GM18520 (cell line): ENCODE results near the gene STRADA.
"Not testable (repeated sequence)": the region's sequence is repeated elsewhere in the genome, so short reads cannot be mapped to it uniquely, and the experiment has no call there.

Experiments
- ATAC-seq: cut with Tn5 transposase; IDR thresholded peaks from one replicate; pipeline ENCODE4 v1.9.1; 2021; ENCODE audit not compliant: unreplicated experiment

The STRADA gene

DNA sequence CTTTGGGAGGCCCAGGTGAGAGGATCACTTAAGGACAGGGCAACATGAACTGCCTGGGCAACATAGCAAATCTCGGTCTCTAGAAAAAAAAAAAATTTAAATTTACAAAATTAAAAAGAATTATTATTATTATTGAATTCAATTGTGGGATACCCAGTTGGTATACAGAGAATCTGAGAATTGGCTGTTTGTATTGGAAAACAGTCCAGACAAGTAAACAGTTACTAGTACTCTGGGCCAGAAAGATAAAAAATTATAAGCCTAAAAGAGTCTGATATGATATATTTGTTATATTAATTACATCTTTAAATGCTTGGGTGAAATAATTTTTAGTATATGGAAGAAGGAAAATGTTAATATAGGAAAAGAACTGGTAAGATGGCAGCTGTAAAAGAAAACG lies 16.8 kb upstream of the STRADA start:
- ATAC-seq: no peak

DNA sequence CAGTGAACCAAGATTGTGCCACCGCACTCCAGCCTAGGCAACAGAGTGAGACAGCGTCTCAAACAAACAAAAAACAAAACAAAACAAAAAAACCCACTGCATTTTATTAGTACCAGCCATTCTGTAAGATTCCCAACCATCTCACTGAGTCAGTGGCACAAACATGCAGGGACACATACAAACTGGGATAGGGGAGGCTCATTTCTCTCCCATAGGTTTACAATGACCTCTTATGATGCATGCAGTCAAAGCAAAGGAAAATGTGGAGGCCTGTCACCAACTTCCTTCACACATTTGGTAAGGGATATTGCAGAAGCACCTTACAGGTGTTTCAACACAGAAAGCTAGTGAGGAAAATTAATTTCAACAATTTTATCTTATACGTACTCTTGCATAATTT lies 12.4 kb upstream of the STRADA start:
- no peak for ATAC-seq

GRCh38 chr17:63753215-63753614 lies 11.6 kb upstream of the STRADA start:
- ATAC-seq: no peak

GRCh38 chr17:63752707-63753106 lies 11.1 kb upstream of the STRADA start:
- ATAC-seq: no peak

GRCh38 chr17:63751806-63752205 lies 10.2 kb upstream of the STRADA start:
- ATAC-seq: no peak

DNA sequence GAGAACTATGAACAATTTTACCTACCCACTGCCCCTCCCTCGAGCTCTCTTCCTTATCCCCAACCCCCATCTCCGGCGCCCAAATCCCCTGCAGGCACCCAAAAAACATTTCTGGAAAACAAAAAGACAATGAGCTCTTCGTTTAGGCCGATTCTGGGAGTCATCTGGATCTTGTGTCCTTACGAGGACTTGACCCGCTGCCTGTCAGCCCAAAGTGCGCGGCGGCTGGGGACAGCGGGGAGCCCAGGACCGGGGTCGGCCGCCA lies 524 bp downstream of the STRADA start:
- no peak for ATAC-seq

GRCh38 chr17:63740464-63741142 lies 996 bp downstream of the STRADA start:
- no peak for ATAC-seq

GRCh38 chr17:63735691-63736090 lies 5.9 kb downstream of the STRADA start:
- ATAC-seq: no peak

GRCh38 chr17:63722403-63722802 lies 19.2 kb downstream of the STRADA start:
- no peak for ATAC-seq

DNA sequence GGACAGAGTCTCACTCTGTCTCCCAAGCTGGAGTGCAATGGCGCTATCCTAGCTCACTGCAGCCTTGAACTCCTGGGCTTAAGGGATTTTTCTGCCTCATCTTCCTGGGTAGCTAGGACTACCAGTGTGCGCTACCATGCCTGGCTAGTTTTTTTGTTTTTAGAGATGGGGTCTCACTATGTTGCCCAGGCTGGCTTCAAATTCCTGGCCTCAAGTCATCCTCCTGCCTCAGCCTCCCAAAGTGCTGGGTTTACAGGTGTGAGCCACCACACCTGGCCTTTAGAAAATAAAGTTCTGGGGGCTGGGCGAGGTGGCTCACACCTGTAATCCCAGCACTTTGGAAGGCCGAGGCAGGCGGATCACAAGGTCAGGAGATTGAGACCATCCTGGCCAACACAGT lies 21.4 kb downstream of the STRADA start:
- ATAC-seq: not testable (repeated sequence)

- no peak for ATAC-seq
Observed at GRCh38 chr17:63718988-63719387, 22.6 kb downstream of the STRADA start.

GRCh38 chr17:63716426-63716825 lies 25.2 kb downstream of the STRADA start:
- ATAC-seq: no peak

- ATAC-seq: no peak
Observed at GRCh38 chr17:63714550-63715277, 26.9 kb downstream of the STRADA start.

DNA sequence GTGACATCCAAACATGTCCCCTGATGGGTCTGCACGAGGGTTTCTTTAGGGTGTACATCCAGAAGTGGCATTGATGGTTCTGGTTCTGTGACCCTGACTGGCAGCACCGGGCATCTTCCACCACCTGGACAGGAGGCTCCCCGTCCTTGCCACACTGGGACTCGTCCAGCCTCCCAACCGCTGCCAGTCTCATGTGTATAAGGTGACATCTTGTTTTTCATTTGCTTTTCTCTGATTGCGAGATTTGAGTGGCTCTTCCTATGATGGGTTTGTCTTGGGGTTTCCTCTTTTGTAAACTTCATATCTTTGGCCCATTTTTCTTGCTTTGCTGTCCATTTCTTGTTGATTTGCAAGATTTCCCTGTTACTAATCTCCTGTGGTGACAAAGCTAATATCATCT lies 32.5 kb downstream of the STRADA start:
- ATAC-seq: no peak

DNA sequence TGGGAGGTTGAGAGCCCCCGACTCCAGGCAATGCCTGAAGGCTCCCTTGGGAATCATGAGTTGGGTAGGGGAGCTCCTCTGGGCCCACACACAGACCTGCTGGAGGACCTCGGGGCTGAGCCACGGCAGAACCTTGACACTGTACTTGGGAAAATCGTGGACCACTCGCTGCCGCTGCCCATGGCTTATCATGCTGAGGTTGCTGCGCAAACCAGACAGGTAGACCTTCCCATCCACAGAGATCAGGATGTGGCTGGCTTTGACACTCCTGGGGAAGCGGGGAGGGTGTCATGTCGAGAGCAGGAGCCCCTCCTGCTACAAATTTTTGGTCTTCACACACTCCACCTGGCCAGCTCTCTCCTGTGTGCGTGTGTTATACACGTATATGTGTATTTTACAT lies 34.4 kb downstream of the STRADA start:
- no peak for ATAC-seq

GRCh38 chr17:63706336-63707082 lies 35.1 kb downstream of the STRADA start:
- ATAC-seq: no peak

GRCh38 chr17:63705657-63706056 lies 35.9 kb downstream of the STRADA start:
- no peak for ATAC-seq

DNA sequence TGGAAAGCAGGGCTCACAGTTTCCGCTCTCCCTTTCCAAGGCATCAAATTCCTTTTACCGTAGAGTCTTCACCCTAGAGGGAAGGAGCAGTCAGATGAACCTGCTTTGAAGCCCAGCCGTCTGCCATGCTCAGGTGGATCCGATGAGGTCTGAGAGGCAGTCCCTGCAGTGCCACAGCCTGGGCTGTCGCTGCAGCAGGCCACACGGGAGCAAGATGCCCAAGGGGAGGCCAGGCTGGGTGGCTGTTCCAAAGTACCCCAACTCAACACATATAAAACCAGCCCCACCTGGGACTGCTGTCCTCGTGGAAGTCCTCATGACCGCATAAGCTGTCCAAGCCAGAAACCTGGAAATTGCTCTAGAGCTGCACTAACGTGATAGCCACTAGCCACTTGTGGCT lies 36.8 kb downstream of the STRADA start:
- ATAC-seq: no peak

- ATAC-seq: no peak
Observed at GRCh38 chr17:63704259-63704576, 37.4 kb downstream of the STRADA start.

DNA sequence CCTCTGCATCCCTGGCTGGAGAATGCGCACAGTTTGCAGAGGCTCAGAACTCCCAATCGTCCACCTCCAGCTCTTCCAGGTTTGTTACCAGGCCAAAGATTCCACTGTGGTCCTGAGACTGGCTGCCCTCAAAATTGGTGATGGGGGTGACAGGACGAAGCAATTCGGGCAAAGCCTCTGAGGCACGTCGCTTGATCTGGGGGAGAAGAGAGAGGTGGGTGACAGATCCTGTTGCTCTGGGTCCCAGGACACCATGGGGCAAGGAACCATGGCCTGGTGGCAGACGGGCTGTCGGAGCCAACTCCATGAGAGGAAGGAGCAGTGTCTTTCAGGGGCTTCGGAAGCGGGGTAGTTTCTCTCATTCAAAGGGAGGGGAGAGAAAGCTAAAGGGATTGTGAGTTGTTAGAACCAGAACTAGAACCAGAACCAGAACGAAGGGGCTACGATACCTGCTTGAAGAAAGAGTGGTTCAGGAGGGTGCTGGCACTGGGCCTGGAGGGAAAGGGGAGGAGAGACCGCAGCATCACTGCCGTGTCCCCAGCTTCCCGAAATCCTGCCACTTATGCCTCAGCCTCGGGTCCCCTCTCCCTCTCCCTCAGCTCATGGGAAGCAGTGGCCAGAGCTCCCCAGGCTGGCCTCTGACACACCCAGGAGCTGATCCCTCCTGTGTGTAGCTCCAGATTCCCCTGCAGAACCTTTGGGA lies 37.9 kb downstream of the STRADA start:
- no peak for ATAC-seq

- ATAC-seq: no peak
Observed at GRCh38 chr17:63703029-63703428, 38.6 kb downstream of the STRADA start.

GRCh38 chr17:63702721-63703015 lies 38.9 kb downstream of the STRADA start:
- ATAC-seq: no peak
